ENCODE measurements around the gene KLHL8. TPM values are rescaled to one million over a fixed set of nuclear protein-coding genes. Genes with fewer than 3 reads are reported as not detected.

Gene KLHL8
- total and polyA plus RNA-seq, 7 donors: 5.1 to 33.8 (median 18.4) TPM

- Histone ChIP-seq H3K36me3 (ENCODE audit: insufficient read depth in 1 of 2, low read depth in 1 of 2) (peaks cover 5 to 55% of the 10 kb centered on the region in 2 donors), H3K27ac (peak overlapping the region; percentile 87), H3K9me3 (no peaks in the 10 kb centered on the region), H3K27me3 (ENCODE audit: insufficient read depth in 3 of 3, low read length in 2 of 3) (no peaks in the 10 kb centered on the region), H3K4me3 (no peak overlapping the region), H3K4me1 (peaks cover 48% of the 10 kb centered on the region)
- WGBS, 3 donors: 95 to 98% (median 97%) methylated on average over 4 of the region's 4 CpGs
- ATAC-seq (no peak), DNase-seq (no peak)
- TF ChIP-seq CTCF (IDR thresholded peaks at IDR 0.05): no peak
- intact Hi-C loops (cut with DNase I): loop anchor here in 1 of 2 donors (10.0 kb wide), 1 partner anchor 617 kb away; no protein-coding TSS in a partner anchor
Observed at GRCh38 chr4:87112063-87112462, 108.4 kb downstream of the KLHL8 start.

Other genes starting within 250 kb of the KLHL8 start
- under 1 TPM in 2 of 4 donors, not detected in 2; 0.10 to 0.17 TPM for gene HSD17B13, start 102.3 kb upstream of the KLHL8 start, total RNA-seq
- gene HSD17B13, start 102.3 kb upstream of the KLHL8 start, polyA plus RNA-seq: under 1 TPM; 0.03 to 0.08 (median 0.03) TPM
- gene HSD17B11, start 170.6 kb upstream of the KLHL8 start, total RNA-seq: 10 to 100 TPM in 1 of 4 donors, 1 to 10 TPM in 3; 5.1 to 10.5 (median 7.1) TPM
- 10 to 100 TPM in 1 of 3 donors, 1 to 10 TPM in 2; 9.6 to 11.3 (median 9.6) TPM for gene HSD17B11, start 170.6 kb upstream of the KLHL8 start, polyA plus RNA-seq
- 10 to 100 TPM; 20.5 to 33.3 (median 24.0) TPM for gene NUDT9, start 202.0 kb upstream of the KLHL8 start, total RNA-seq
- 10 to 100 TPM; 35.1 to 43.3 (median 37.1) TPM for gene NUDT9, start 202.0 kb upstream of the KLHL8 start, polyA plus RNA-seq